ENCODE measurements around the gene AP3B1. TPM values are rescaled to one million over a fixed set of nuclear protein-coding genes. Genes with fewer than 3 reads are reported as not detected.
"Not testable (repeated sequence)": the region's sequence is repeated elsewhere in the genome, so short reads cannot be mapped to it uniquely, and the experiment has no call there.

Gene AP3B1
- total RNA-seq, 1 donor from 2014 or later, result 23.2 TPM

GRCh38 chr5:78103232-78103918 lies 191.1 kb downstream of the AP3B1 start:
- no peak for DNase-seq (ENCODE audit: low spot score)
- intact Hi-C loops (cut with DNase I), result no loop called here

- no peak for DNase-seq (ENCODE audit: low spot score)
- intact Hi-C loops (cut with DNase I), result no loop called here
Observed at GRCh38 chr5:78102500-78102899, 192.0 kb downstream of the AP3B1 start.

- DNase-seq (ENCODE audit: low spot score), result no peak
- intact Hi-C loops (cut with DNase I), result no loop called here
Observed at GRCh38 chr5:78095125-78095524, 199.4 kb downstream of the AP3B1 start.

- no peak for DNase-seq (ENCODE audit: low spot score)
- intact Hi-C loops (cut with DNase I), result no loop called here
Observed at GRCh38 chr5:78090002-78090401, 204.5 kb downstream of the AP3B1 start.

- intact Hi-C loops (cut with DNase I), result no loop called here
- no peak for DNase-seq (ENCODE audit: low spot score)
Observed at GRCh38 chr5:78078858-78079257, 215.6 kb downstream of the AP3B1 start.

- no peak for DNase-seq (ENCODE audit: low spot score)
- intact Hi-C loops (cut with DNase I), result no loop called here
Observed at GRCh38 chr5:78077369-78078068, 217.0 kb downstream of the AP3B1 start.

GRCh38 chr5:78076351-78076750 lies 218.1 kb downstream of the AP3B1 start:
- no peak for DNase-seq (ENCODE audit: low spot score)
- intact Hi-C loops (cut with DNase I), result no loop called here

- no peak for DNase-seq (ENCODE audit: low spot score)
- intact Hi-C loops (cut with DNase I), result no loop called here
Observed at GRCh38 chr5:78075301-78075700, 219.2 kb downstream of the AP3B1 start.

- intact Hi-C loops (cut with DNase I); DNase-seq (ENCODE audit: low spot score): not testable (repeated sequence)
Observed at GRCh38 chr5:78070691-78071090, 223.8 kb downstream of the AP3B1 start.

- intact Hi-C loops (cut with DNase I); DNase-seq (ENCODE audit: low spot score): not testable (repeated sequence)
Observed at GRCh38 chr5:78067581-78067980, 226.9 kb downstream of the AP3B1 start.

GRCh38 chr5:78066722-78067121 lies 227.8 kb downstream of the AP3B1 start:
- intact Hi-C loops (cut with DNase I); DNase-seq (ENCODE audit: low spot score): not testable (repeated sequence)

GRCh38 chr5:78065663-78066062 lies 228.8 kb downstream of the AP3B1 start:
- DNase-seq (ENCODE audit: low spot score), result no peak
- intact Hi-C loops (cut with DNase I), result no loop called here

GRCh38 chr5:78064941-78065472 lies 229.5 kb downstream of the AP3B1 start:
- no peak for DNase-seq (ENCODE audit: low spot score)
- intact Hi-C loops (cut with DNase I), result no loop called here

- intact Hi-C loops (cut with DNase I), result no loop called here
- DNase-seq (ENCODE audit: low spot score), result no peak
Observed at GRCh38 chr5:78063495-78063894, 231.0 kb downstream of the AP3B1 start.

GRCh38 chr5:78062645-78063044 lies 231.9 kb downstream of the AP3B1 start:
- no peak for DNase-seq (ENCODE audit: low spot score)
- intact Hi-C loops (cut with DNase I), result no loop called here

GRCh38 chr5:78060421-78060820 lies 234.1 kb downstream of the AP3B1 start:
- intact Hi-C loops (cut with DNase I), result no loop called here
- DNase-seq (ENCODE audit: low spot score), result no peak

GRCh38 chr5:78058625-78059024 lies 235.9 kb downstream of the AP3B1 start:
- DNase-seq (ENCODE audit: low spot score), result no peak
- intact Hi-C loops (cut with DNase I), result no loop called here

- DNase-seq (ENCODE audit: low spot score), result no peak
Observed at GRCh38 chr5:78056901-78057514, 237.5 kb downstream of the AP3B1 start.

GRCh38 chr5:78056053-78056452 lies 238.4 kb downstream of the AP3B1 start:
- intact Hi-C loops (cut with DNase I), result no loop called here
- no peak for DNase-seq (ENCODE audit: low spot score)

More at GRCh38 chr5:78056901-78057514, 237.5 kb downstream of the AP3B1 start:
- intact Hi-C loops (cut with DNase I), result no loop called here

GRCh38 chr5:78050888-78051287 lies 243.6 kb downstream of the AP3B1 start:
- DNase-seq (ENCODE audit: low spot score), result no peak
- intact Hi-C loops (cut with DNase I), result no loop called here

- intact Hi-C loops (cut with DNase I); DNase-seq (ENCODE audit: low spot score): not testable (repeated sequence)
Observed at GRCh38 chr5:78046823-78047222, 247.7 kb downstream of the AP3B1 start.
